Stimulated activated CD4-positive, alpha-beta T cell treated with anti-CD3 and anti-CD28 coated beads, Interleukin-2, amount 100 ng/mL, for 48 hours (primary cell): ENCODE data around the gene OR4A15.

Experiments used
- DNase-seq, 2 donors: peaks; one replicate each; pipeline ENCODE4 v3.0.0-alpha.2; 2020

Gene OR4A15

DNA sequence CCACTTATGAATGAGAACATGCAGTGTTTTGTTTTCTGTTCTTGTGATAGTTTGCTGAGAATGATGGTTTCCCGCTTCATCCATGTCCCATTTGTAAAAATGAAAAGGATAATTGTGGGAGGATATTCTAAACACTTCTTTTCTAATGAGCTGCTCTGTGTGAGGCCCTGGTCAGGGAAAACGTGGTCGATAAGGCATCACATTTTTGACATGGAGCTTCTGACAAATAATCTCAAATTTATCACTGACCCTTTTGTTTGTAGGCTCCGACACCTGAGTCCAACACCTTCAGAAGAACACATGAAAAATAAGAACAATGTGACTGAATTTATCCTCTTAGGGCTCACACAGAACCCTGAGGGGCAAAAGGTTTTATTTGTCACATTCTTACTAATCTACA, at the start of gene OR4A15:
OR4A15 (plus strand) TSS at position 301 of the 400 bp plus-strand sequence; CDS start at position 301, 0 bp downstream.
- no peak for DNase-seq

DNA sequence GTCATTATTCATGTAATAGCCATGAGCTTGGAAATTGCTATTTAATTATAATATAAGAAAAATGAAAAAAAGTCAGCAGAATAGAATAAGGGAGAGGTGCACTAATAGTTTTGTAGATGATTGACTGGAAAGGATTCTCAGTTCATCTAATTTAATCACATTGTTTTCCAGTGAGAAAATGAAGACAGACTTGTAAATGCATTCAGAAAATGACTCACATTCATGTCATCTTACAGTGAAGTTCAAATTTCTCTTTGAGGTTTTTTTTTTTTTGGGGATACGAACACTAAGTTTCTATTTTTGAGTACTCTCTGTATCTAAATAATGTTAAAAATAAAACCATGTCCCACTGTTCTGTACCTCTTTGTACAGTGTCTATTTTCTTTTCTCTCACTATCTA, 43.3 kb upstream of the OR4A15 start:
- no peak for DNase-seq

DNA sequence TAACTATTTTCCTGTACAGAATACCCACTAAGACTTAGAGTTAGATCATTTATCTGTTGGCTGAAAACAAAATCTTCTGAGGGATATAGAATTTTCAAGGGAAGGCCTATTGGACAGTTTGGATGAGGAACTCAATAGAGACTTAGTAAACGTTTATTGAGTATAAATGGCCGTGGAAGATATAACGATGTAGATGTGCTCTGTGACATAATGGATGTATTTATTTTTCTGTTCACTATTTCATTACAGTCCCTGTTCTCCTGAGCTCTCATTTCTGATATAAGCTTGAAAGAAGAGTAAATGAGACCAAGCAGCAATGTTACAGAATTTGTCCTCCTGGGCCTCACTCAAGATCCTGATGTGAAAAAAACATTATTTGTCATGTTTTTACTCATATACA, 24.9 kb upstream of the OR4A15 start, which contains the start of gene OR4A16:
OR4A16 (plus strand) TSS at position 301 of the 400 bp plus-strand sequence; CDS start at position 301, 0 bp downstream.
- DNase-seq: no peak

DNA sequence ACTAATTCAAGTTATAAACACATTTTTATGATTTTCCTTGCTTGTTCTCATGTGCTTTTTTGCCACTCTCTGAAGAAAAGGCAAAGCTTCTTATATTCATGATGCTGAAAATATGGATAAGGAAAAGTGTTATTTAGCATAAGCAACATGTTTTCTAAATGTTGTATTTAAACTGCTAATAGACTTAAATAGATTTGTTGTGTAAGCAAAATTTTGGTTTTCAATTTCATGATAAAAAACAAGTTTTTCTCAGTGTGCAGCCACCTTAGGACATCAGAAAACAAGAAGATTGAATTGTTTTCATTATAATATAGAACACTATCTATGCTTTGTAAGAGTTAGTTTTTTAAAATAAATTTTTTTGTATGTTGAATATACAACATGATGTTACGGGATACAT, 22.5 kb upstream of the OR4A15 start:
- DNase-seq: no peak

DNA sequence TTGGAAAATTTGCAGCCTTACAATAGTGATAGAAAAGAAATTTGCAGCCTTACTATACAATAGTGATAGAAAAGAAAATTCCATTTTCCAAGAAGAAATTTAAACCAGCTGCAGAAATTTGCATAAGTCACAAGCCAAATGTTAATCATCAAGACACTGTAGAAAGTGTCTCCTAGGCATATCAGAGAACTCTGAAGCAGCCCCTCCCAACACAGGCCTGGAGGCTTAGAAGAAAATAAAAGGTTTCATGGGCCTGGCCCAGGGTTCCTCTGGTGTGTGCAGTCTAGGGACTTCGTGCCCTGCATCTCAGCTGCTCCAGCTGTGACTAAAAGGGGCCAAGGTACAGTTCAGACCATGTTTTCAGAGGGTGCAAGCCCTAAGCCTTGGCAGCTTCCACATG, 18.7 kb upstream of the OR4A15 start:
- DNase-seq: no peak

DNA sequence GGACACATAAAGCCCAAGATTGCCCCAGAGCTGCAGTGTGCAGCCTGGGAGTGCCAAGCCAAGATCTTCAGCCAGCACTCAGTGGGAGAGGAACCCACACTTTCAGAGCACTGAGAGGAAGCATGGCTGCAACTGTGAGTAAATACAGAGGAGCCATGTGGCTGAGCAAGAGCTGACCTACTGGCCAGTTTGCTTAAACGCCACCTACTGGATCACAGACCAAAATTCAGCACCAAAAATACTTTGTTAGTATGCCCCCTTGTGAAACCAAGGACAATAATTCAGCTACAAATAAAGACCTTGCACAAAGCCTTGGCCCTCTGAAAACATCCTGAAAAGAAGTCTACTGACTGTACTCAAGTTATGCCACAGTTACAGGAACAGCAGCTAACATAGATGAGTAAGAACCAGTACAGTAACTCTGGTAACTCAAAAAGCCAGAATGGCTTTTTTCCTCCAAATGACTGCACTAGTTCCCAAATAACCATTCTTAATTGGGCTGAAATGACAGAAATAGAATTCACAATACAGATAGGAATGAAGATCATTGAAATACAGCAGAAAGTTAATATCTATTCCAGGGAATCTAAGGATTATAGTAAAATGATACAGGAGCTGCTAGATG, 10.1 kb upstream of the OR4A15 start:
- DNase-seq: no peak

DNA sequence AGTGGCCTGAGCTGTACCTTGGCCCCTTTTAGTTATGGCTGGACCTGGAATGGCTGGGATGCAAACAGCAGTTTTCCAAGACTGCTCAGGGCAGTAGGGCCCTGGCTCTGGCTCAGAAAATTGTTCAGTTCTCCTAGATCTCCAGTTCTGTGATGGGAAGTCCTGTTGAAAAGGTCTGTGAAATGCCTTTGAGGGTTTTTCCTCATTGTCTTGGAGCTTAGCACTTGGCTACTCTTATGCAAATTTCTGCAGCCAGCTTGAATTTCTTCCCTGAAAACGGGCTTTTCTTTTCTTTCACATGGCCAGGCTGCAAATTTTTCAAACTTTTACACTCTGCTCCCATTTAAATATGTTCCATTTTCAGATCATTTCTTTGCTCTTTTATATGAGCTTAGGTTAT, 33.2 kb downstream of the OR4A15 start:
- no peak for DNase-seq
